ENCODE measurements around the gene DOCK2. TPM values are rescaled to one million over a fixed set of nuclear protein-coding genes. Genes with fewer than 3 reads are reported as not detected.

Gene DOCK2
- polyA plus RNA-seq, 3 donors: 57.5 to 178 (median 115) TPM

DNA sequence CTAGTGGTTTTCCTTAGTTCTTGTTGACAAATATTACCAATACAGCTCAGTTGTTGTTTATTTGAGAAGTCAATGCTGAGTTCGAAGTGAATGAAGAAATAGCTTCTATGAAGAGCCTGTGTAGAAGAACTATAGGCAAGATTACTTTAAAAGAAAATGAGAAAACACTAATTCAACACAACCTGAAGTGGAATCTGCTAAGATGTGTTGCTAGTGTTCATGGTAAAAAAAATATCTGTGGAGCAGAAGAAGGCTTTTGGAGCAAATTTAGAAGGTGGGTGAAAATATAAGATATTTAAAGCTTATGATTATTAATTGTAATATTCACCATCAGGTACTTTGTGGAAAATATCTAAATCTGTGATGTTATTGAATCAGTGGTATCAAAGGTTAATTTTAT lies 2.5 kb upstream of the DOCK2 start:
- Histone ChIP-seq H3K4me2 (replicated peaks; ENCODE audit: extremely low read depth, low read length, poor library complexity, severe bottlenecking) (no peak overlapping the region), H3K27me3 (ENCODE audit: control insufficient read depth in 2 of 2, insufficient read depth in 2 of 2, low read length in 2 of 2) (no peaks in the 10 kb centered on the region), H2AFZ (ENCODE audit: insufficient read depth, low read depth, low read length, poor library complexity, severe bottlenecking) (no peak overlapping the region), H3K4me1 (ENCODE audit: control insufficient read depth in 1 of 2, insufficient read depth in 2 of 2, low read length in 2 of 2) (peaks cover 30 to 34% of the 10 kb centered on the region in 2 donors), H3K9me3 (replicated peaks in 1 of 2; ENCODE audit: control insufficient read depth in 1 of 2, insufficient read depth in 1 of 2, low read length in 2 of 2) (peaks cover 3 to 4% of the 10 kb centered on the region in 2 donors), H3K27ac (ENCODE audit: low read depth in 1 of 2, low read length in 2 of 2) (no peak overlapping the region), H4K20me1 (ENCODE audit: insufficient read depth, low read length) (peaks cover 19% of the 10 kb centered on the region), H3K79me2 (ENCODE audit: insufficient read depth, low read length) (peaks cover 34% of the 10 kb centered on the region), H3K4me3 (replicated peaks in 1 of 3; ENCODE audit: low read depth in 2 of 3, low read length in 3 of 3) (no peak overlapping the region), H3K9ac (ENCODE audit: insufficient read depth, low read length, poor library complexity, severe bottlenecking) (no peak overlapping the region), H3K36me3 (replicated peaks in 1 of 2; ENCODE audit: control insufficient read depth in 1 of 2, insufficient read depth in 2 of 2, low read length in 2 of 2) (peaks cover 0 to 5% of the 10 kb centered on the region in 2 donors)
- no peak overlapping the region for H3K4me3 Mint-ChIP-seq
- H3K36me3 Mint-ChIP-seq: peaks cover 4 to 11% of the 10 kb centered on the region in 2 donors
- peaks cover 0 to 2% (median 0%) of the 10 kb centered on the region in 3 donors for H3K27me3 Mint-ChIP-seq (ENCODE audit: low read depth in 3 of 3)
- intact Hi-C loops (cut with micrococcal nuclease): loop anchor here in 1 of 2 donors (5.0 kb wide), 1 partner anchor 52 kb away; the partner anchor contains the start of gene SPDL1
- TF ChIP-seq CTCF (IDR thresholded peaks at IDR 0.05): no peak
- no CpG with 5 or more reads among the region's 1 CpG for WGBS (ENCODE audit: insufficient coverage)
- no peak for DNase-seq
- peaks cover 0 to 9% (median 5%) of the 10 kb centered on the region in 7 donors for H3K9me3 Mint-ChIP-seq
- peaks cover 35% of the 10 kb centered on the region for H3K4me1 Mint-ChIP-seq
- H3K27ac Mint-ChIP-seq: no peak overlapping the region

GRCh38 chr5:169635936-169636335 lies 1.1 kb upstream of the DOCK2 start:
- H3K27ac ChIP-seq (ENCODE audit: low read depth in 1 of 2, low read length in 2 of 2): peak overlapping the region; percentile 97
- peaks cover 14 to 20% of the 10 kb centered on the region in 2 donors for H3K36me3 Mint-ChIP-seq
- peaks cover 2 to 18% of the 10 kb centered on the region in 2 donors for H3K36me3 ChIP-seq (replicated peaks in 1 of 2; ENCODE audit: control insufficient read depth in 1 of 2, insufficient read depth in 2 of 2, low read length in 2 of 2)
- peak overlapping the region in 1 of 3 experiments; percentile 89 for H3K4me3 ChIP-seq (replicated peaks in 1 of 3; ENCODE audit: low read depth in 2 of 3, low read length in 3 of 3)
- H3K4me3 Mint-ChIP-seq: peak overlapping the region; percentile 88 to 94
- DNase-seq: peak; percentile 49 to 73 (median 63)
- TF ChIP-seq CTCF (IDR thresholded peaks at IDR 0.05): no peak
- peaks cover 43 to 47% of the 10 kb centered on the region in 2 donors for H3K4me1 ChIP-seq (ENCODE audit: control insufficient read depth in 1 of 2, insufficient read depth in 2 of 2, low read length in 2 of 2)
- WGBS (ENCODE audit: insufficient coverage): no CpG with 5 or more reads among the region's 1 CpG
- no peaks in the 10 kb centered on the region for H3K27me3 ChIP-seq (ENCODE audit: control insufficient read depth in 2 of 2, insufficient read depth in 2 of 2, low read length in 2 of 2)
- intact Hi-C loops (cut with micrococcal nuclease): loop anchor here (2.0 to 5.0 kb wide), 3 partner anchors 21 to 54 kb away; partner anchors contain the start of gene SPDL1 (in 2 of the 2)
- peaks cover 47% of the 10 kb centered on the region for H3K79me2 ChIP-seq (ENCODE audit: insufficient read depth, low read length)
- peaks cover 32% of the 10 kb centered on the region for H4K20me1 ChIP-seq (ENCODE audit: insufficient read depth, low read length)
- peaks cover 4% of the 10 kb centered on the region in 2 donors for H3K9me3 ChIP-seq (replicated peaks in 1 of 2; ENCODE audit: control insufficient read depth in 1 of 2, insufficient read depth in 1 of 2, low read length in 2 of 2)
- peaks cover 0 to 2% (median 0%) of the 10 kb centered on the region in 3 donors for H3K27me3 Mint-ChIP-seq (ENCODE audit: low read depth in 3 of 3)
- H2AFZ ChIP-seq (ENCODE audit: insufficient read depth, low read depth, low read length, poor library complexity, severe bottlenecking): no peak overlapping the region
- peak overlapping the region; percentile 99 for H3K9ac ChIP-seq (ENCODE audit: insufficient read depth, low read length, poor library complexity, severe bottlenecking)
- H3K4me2 ChIP-seq (replicated peaks; ENCODE audit: extremely low read depth, low read length, poor library complexity, severe bottlenecking): peak overlapping the region; percentile 87
- peaks cover 0 to 9% (median 6%) of the 10 kb centered on the region in 7 donors for H3K9me3 Mint-ChIP-seq
- peak overlapping the region; percentile 92 to 99 (median 96) for H3K27ac Mint-ChIP-seq
- H3K4me1 Mint-ChIP-seq: peaks cover 46% of the 10 kb centered on the region

Measured in CD14-positive monocyte (primary cell).